ENCODE results near the gene ZNF629.

The ZNF629 gene

GRCh38 chr16:30782486-30783279 is 4.3 kb downstream of the ZNF629 start:
- H3K9ac ChIP-seq (ENCODE audit: insufficient read length): no peak overlapping the region
- TF ChIP-seq EZH2 (IDR thresholded peaks at IDR 0.05) (no peak), FOXP2 (optimal IDR thresholded peaks at IDR 0.05; ENCODE audit: control extremely low read depth, extremely low read length, insufficient read depth) (no peak), POLR2AphosphoS5 (IDR thresholded peaks at IDR 0.05; ENCODE audit: borderline replicate concordance, low read depth, low read length) (no peak)
- H3K36me3 ChIP-seq (ENCODE audit: insufficient read depth, low read length): peaks cover 11% of the 10 kb centered on the region; the same call in 1 of the 2 replicates
- H3K4me3 ChIP-seq: no peak overlapping the region
- no peak overlapping the region for H3K27ac ChIP-seq
- DNase-seq (ENCODE audit: low read depth, low spot score): no peak
- no peaks in the 10 kb centered on the region for H3K9me3 ChIP-seq (ENCODE audit: low read depth, low read length)

- no peak for TF ChIP-seq EZH2 (IDR thresholded peaks at IDR 0.05)
- no peak for TF ChIP-seq POLR2AphosphoS5 (IDR thresholded peaks at IDR 0.05; ENCODE audit: borderline replicate concordance, low read depth, low read length)
- no peak for TF ChIP-seq FOXP2 (optimal IDR thresholded peaks at IDR 0.05; ENCODE audit: control extremely low read depth, extremely low read length, insufficient read depth)
- Histone ChIP-seq H3K9ac (ENCODE audit: insufficient read length) (no peak overlapping the region), H3K27ac (peak overlapping the region; percentile 30), H3K36me3 (ENCODE audit: insufficient read depth, low read length) (peaks cover 11% of the 10 kb centered on the region; the same call in 1 of the 2 replicates), H3K4me3 (no peak overlapping the region), H3K9me3 (ENCODE audit: low read depth, low read length) (no peaks in the 10 kb centered on the region)
- DNase-seq (ENCODE audit: low read depth, low spot score): no peak
These were observed 6.5 kb downstream of the ZNF629 start for GRCh38 chr16:30780549-30780948.

- DNase-seq (ENCODE audit: low read depth, low spot score): no peak
- Histone ChIP-seq H3K4me3 (no peak overlapping the region), H3K27ac (peak overlapping the region; percentile 30), H3K9ac (ENCODE audit: insufficient read length) (no peak overlapping the region), H3K36me3 (ENCODE audit: insufficient read depth, low read length) (peaks cover 11% of the 10 kb centered on the region; the same call in 1 of the 2 replicates), H3K9me3 (ENCODE audit: low read depth, low read length) (no peaks in the 10 kb centered on the region)
- no peak for TF ChIP-seq FOXP2 (optimal IDR thresholded peaks at IDR 0.05; ENCODE audit: control extremely low read depth, extremely low read length, insufficient read depth)
- no peak; the same call in 1 of the 2 replicates for TF ChIP-seq POLR2AphosphoS5 (IDR thresholded peaks at IDR 0.05; ENCODE audit: borderline replicate concordance, low read depth, low read length)
- TF ChIP-seq EZH2 (IDR thresholded peaks at IDR 0.05): no peak
These were observed 7.0 kb downstream of the ZNF629 start for GRCh38 chr16:30780021-30780420.

GRCh38 chr16:30779596-30779995 is 7.4 kb downstream of the ZNF629 start:
- TF ChIP-seq FOXP2 (optimal IDR thresholded peaks at IDR 0.05; ENCODE audit: control extremely low read depth, extremely low read length, insufficient read depth) (no peak), POLR2AphosphoS5 (IDR thresholded peaks at IDR 0.05; ENCODE audit: borderline replicate concordance, low read depth, low read length) (no peak), EZH2 (IDR thresholded peaks at IDR 0.05) (no peak)
- H3K4me3 ChIP-seq: no peak overlapping the region
- no peak for DNase-seq (ENCODE audit: low read depth, low spot score)
- peaks cover 11% of the 10 kb centered on the region; the same call in 1 of the 2 replicates for H3K36me3 ChIP-seq (ENCODE audit: insufficient read depth, low read length)
- H3K27ac ChIP-seq: no peak overlapping the region
- H3K9ac ChIP-seq (ENCODE audit: insufficient read length): no peak overlapping the region
- H3K9me3 ChIP-seq (ENCODE audit: low read depth, low read length): no peaks in the 10 kb centered on the region

GRCh38 chr16:30778549-30779244 is 8.3 kb downstream of the ZNF629 start:
- Histone ChIP-seq H3K9ac (ENCODE audit: insufficient read length) (no peak overlapping the region), H3K36me3 (ENCODE audit: insufficient read depth, low read length) (peaks cover 16% of the 10 kb centered on the region; the same call in 1 of the 2 replicates), H3K27ac (0 out of 2 replicates have a peak overlapping the region, but pooled peaks have one; percentile 31), H3K9me3 (ENCODE audit: low read depth, low read length) (no peaks in the 10 kb centered on the region), H3K4me3 (no peak overlapping the region)
- DNase-seq (ENCODE audit: low read depth, low spot score): no peak
- TF ChIP-seq FOXP2 (optimal IDR thresholded peaks at IDR 0.05; ENCODE audit: control extremely low read depth, extremely low read length, insufficient read depth) (no peak), POLR2AphosphoS5 (IDR thresholded peaks at IDR 0.05; ENCODE audit: borderline replicate concordance, low read depth, low read length) (peak; percentile 31; the same call in 1 of the 2 replicates)

- Histone ChIP-seq H3K27ac (0 out of 2 replicates have a peak overlapping the region, but pooled peaks have one; percentile 31), H3K9ac (ENCODE audit: insufficient read length) (no peak overlapping the region), H3K4me3 (no peak overlapping the region), H3K36me3 (ENCODE audit: insufficient read depth, low read length) (peaks cover 13% of the 10 kb centered on the region; the same call in 1 of the 2 replicates), H3K9me3 (ENCODE audit: low read depth, low read length) (no peaks in the 10 kb centered on the region)
- no peak for DNase-seq (ENCODE audit: low read depth, low spot score)
- no peak for TF ChIP-seq EZH2 (IDR thresholded peaks at IDR 0.05)
- 0 out of 2 replicates have a peak, but pooled peaks have one; percentile 9 for TF ChIP-seq POLR2AphosphoS5 (IDR thresholded peaks at IDR 0.05; ENCODE audit: borderline replicate concordance, low read depth, low read length)
- no peak for TF ChIP-seq FOXP2 (optimal IDR thresholded peaks at IDR 0.05; ENCODE audit: control extremely low read depth, extremely low read length, insufficient read depth)
These were observed 9.3 kb downstream of the ZNF629 start for GRCh38 chr16:30777591-30778297.

GRCh38 chr16:30775392-30776188 is 11.4 kb downstream of the ZNF629 start:
- Histone ChIP-seq H3K9ac (ENCODE audit: insufficient read length) (peak overlapping the region; percentile 87), H3K27ac (peak overlapping the region; percentile 89), H3K4me3 (peak overlapping the region; percentile 82), H3K36me3 (ENCODE audit: insufficient read depth, low read length) (peaks cover 26% of the 10 kb centered on the region; the same call in 1 of the 2 replicates), H3K9me3 (ENCODE audit: low read depth, low read length) (no peaks in the 10 kb centered on the region)
- TF ChIP-seq EZH2 (IDR thresholded peaks at IDR 0.05): no peak
- TF ChIP-seq POLR2AphosphoS5 (IDR thresholded peaks at IDR 0.05; ENCODE audit: borderline replicate concordance, low read depth, low read length): peak; percentile 93
- peak; percentile 16 for DNase-seq (ENCODE audit: low read depth, low spot score)
